ENCODE results near the gene SLC6A2.

Gene SLC6A2

DNA sequence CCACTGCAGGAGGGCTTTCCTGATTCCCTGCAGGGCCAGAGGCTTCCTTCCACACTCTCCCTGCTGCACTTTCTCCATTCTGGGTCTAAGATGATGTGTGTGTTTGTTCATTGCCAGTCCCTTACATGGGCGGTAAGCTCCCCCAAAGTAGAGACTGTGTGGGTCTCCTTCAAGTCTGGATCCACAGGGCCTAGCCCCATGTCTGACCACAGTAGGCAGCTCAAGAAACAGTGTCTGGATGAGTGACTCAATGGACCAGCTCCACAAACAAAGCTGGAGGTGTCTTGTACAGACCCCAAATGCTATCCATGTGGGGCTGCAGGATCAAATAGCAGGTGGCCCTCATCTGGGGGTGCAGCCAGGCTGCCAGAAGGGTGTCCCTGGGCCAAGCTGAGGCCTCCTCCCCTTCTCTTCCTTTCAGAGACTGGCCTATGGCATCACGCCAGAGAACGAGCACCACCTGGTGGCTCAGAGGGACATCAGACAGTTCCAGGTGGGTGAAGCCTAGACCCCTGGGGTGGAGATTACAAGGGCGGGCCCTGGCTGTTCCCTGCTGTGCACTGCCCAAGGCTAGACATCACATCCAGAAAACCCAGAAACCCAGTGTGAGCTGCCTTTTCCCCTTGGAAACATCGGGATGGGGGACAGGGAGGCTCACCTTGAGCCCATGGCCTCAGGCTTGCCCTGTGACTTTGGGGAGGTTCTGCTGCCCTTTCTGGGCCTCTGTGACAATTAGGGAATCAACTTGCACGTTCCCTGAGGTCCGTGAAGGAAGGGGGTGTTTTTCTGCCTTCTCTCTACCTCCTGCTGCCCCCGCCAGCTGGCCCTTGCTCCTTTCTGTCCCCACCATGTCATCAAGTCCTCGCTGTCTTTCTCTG lies 45.9 kb downstream of the SLC6A2 start:
- DNase-seq: peak in 35 of 42 donors; percentile 8 to 74 (median 39)
- intact Hi-C loops (cut with DNase I): loop anchor here (2.0 to 10.0 kb wide), 2 partner anchors 207 to 237 kb away; no protein-coding TSS in a partner anchor

GRCh38 chr16:55703003-55704001 lies 47.5 kb downstream of the SLC6A2 start:
- intact Hi-C loops (cut with DNase I): loop anchor here (2.0 to 10.0 kb wide), 2 partner anchors 209 to 239 kb away; no protein-coding TSS in a partner anchor
- peak in 23 of 42 donors; percentile 14 to 80 (median 51) for DNase-seq

- intact Hi-C loops (cut with DNase I): loop anchor here (10.0 kb wide), 1 partner anchor 212 kb away; no protein-coding TSS in a partner anchor
- DNase-seq: peak in 1 of 42 donors; percentile 26
Observed at GRCh38 chr16:55706739-55707384, 51.1 kb downstream of the SLC6A2 start.

DNA sequence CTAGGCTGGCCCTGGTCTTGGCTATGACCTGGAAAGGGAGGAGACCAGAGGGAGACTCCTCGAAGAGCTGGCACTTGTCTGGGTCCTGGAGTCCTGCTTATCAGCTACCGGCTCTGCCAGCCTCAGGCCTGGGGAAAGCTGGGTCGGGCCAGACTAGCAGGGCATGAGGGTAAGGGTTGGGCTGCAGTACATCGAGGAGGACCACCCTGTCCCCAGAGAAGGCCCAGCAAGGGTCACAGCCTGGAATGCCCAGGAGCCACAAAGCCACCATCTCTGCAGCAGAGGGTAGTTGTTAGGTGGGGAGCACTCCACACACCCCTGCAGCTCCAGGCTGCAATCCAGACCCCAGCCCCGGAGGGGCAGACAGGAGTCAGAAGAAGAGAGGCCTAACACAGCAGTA lies 54.0 kb downstream of the SLC6A2 start:
- intact Hi-C loops (cut with DNase I): loop anchor here (5.0 to 10.0 kb wide), 2 partner anchors 132 to 215 kb away; no protein-coding TSS in a partner anchor
- DNase-seq: no peak

DNA sequence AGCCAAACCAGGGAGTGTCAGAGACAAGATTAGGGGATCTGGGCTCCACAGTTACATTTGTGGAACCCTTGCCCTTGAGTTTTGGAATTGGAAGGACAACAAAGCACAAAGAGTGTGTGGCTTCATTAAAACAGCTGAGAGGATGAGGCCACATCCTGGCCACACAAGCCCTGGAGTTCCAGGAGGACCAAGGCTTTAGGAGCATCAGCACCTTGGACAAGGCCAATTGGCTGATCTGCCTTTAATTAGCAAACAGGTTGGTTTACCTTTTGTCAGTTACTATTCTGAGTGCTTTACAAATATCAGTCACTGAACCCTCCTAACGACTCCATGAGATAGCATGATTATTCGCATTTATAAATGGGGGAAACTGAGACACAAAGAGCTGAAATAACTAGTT lies 54.7 kb downstream of the SLC6A2 start:
- intact Hi-C loops (cut with DNase I): loop anchor here (5.0 kb wide), 1 partner anchor 132 kb away; no protein-coding TSS in a partner anchor
- peak in 1 of 42 donors; percentile 24 for DNase-seq

DNA sequence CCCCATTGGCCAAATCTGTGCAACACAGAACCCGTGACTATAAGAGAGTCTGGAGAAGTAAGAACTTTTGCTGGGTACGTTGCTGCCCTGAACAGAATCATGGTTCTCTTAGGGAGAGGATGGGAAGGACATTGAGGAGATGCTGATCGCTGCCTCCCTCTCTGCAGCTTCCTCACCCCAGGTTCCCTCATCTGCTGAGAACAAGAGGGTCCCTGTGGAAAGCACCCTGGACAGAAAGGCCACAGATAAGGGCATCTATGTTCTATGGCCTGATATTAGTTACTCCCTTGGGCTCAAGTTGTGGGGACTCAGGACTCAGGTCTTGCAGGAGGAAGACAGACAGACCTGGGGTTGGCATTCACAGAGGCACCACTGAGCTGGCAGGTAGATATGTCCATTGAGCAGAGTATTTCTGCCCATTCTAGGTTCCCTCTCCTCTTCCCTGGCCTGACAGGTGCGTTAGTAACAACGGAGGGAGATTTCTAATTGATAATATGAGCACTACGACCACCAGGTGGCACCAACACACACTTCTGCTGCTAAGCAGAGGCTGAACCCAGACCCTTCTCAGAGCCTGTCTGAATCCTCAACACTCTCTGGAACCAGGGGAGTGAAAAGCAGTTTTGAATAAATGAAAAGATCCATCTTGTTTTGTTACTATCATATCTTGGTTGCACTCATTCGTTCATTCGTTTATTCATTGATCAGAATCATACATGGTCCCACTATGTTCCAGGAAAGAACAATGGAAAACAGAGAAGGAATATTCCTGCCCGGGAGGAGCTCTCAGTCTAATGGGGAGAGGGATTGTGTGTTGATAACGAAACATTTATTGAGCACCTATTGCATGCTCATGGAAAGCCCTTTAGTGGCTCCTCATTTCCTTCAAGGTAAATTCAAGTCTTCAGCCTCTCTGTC lies 56.4 kb downstream of the SLC6A2 start:
- intact Hi-C loops (cut with DNase I): loop anchor here (5.0 kb wide), 1 partner anchor 130 kb away; no protein-coding TSS in a partner anchor
- peak; percentile 47 to 91 (median 76) for DNase-seq

GRCh38 chr16:55713103-55713502 lies 57.3 kb downstream of the SLC6A2 start:
- intact Hi-C loops (cut with DNase I): loop anchor here (5.0 kb wide), 1 partner anchor 129 kb away; no protein-coding TSS in a partner anchor

GRCh38 chr16:55717326-55717725 lies 61.5 kb downstream of the SLC6A2 start:
- intact Hi-C loops (cut with DNase I): no loop called here
- no peak for DNase-seq

More at GRCh38 chr16:55713103-55713502, 57.3 kb downstream of the SLC6A2 start:
- DNase-seq: peak in 1 of 42 donors; percentile 5

GRCh38 chr16:55725055-55725777 lies 69.4 kb downstream of the SLC6A2 start:
- intact Hi-C loops (cut with DNase I): no loop called here
- peak in 2 of 42 donors; percentile 2 to 3 for DNase-seq

DNA sequence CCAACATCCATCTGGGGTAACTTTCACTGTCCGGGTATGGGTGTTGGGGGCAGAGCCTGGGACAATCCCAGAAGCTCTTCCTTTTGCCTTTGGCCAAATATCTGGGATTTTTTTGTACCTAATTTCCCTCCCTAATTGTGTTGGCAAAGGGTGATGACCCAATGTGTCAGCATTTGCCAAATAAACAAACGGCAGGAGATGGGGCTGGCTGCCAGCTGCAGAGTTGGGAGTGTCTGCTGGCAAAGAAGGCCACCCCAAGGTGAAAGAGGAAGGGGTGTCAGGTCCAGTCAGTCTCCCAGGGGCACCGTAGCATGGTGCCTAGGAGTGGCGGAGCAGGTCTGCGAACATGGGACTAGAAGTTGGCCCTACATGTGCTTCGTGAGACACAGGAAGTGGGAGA lies 73.0 kb downstream of the SLC6A2 start:
- DNase-seq: no peak
- intact Hi-C loops (cut with DNase I): no loop called here

GRCh38 chr16:55730115-55730514 lies 74.3 kb downstream of the SLC6A2 start:
- DNase-seq: peak in 2 of 42 donors; percentile 14 to 27
- intact Hi-C loops (cut with DNase I): no loop called here

DNA sequence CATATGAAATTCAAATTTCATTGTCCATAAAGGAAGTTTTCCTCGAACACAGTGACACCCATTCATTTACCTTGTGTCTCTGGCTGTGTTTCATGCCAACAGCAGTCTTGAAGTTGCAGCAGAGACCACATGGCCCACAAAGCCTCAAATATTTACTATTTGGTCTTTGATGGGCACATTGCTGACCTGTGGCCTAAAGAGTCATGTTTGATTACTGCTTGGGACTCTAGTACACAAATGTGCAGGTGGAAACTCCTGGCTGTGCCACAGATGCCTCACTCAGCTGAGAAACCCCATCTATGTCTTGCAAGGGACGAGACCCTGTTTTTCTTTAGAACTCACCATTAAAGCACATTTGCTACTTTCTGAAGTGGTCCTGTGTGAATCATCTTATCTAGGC lies 76.7 kb downstream of the SLC6A2 start:
- peak in 2 of 42 donors; percentile 6 to 27 for DNase-seq
- intact Hi-C loops (cut with DNase I): no loop called here

GRCh38 chr16:55734665-55735064 lies 78.9 kb downstream of the SLC6A2 start:
- intact Hi-C loops (cut with DNase I): no loop called here
- DNase-seq: no peak

- intact Hi-C loops (cut with DNase I): no loop called here
- no peak for DNase-seq
Observed at GRCh38 chr16:55735120-55735781, 79.5 kb downstream of the SLC6A2 start.

- intact Hi-C loops (cut with DNase I): no loop called here
- peak in 1 of 42 donors; percentile 17 for DNase-seq
Observed at GRCh38 chr16:55736671-55737070, 80.9 kb downstream of the SLC6A2 start.

DNA sequence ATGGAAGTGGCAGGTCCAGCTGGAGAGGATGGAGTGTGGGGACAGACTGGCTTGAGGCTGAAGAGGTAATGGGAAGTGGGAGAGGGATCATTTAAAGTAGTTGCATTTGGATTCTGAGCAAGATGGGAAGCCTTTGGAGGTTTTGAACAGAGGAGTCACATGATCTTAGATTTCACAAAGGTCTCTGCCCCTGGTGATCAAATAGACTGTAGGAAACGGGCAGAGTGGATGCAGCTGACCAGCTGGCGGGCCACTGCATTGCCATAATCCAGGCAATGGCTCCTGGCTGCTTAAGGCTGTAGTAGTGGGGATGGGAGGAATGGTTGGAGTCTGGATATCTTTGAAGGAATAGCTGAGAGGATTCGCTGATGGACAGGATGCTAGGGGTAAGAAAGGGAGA lies 81.5 kb downstream of the SLC6A2 start:
- intact Hi-C loops (cut with DNase I): no loop called here
- DNase-seq: no peak
